Measurements from ENCODE around the gene EFHD2.
"Not testable (repeated sequence)": the region's sequence is repeated elsewhere in the genome, so short reads cannot be mapped to it uniquely, and the experiment has no call there.

The EFHD2 gene

GRCh38 chr1:15424981-15425380 lies 15.3 kb downstream of the EFHD2 start:
- Histone ChIP-seq H3K27ac (no peak overlapping the region), H3K4me3 (ENCODE audit: low read depth, low read length) (no peak overlapping the region), H3K36me3 (replicated peaks) (no peaks in the 10 kb centered on the region), H3K27me3 (replicated peaks) (no peaks in the 10 kb centered on the region)
- in situ Hi-C loops (cut with HindIII; ENCODE audit: low pct_ligation_motif_present, low sequenced_read_pairs), result no loop called here
- no peak for TF ChIP-seq CTCF (IDR thresholded peaks at IDR 0.05; ENCODE audit: low read depth, low read length, missing control alignments)
- no peak for DNase-seq

GRCh38 chr1:15425521-15425920 lies 15.8 kb downstream of the EFHD2 start:
- Histone ChIP-seq H3K27ac (no peak overlapping the region), H3K4me3 (ENCODE audit: low read depth, low read length) (no peak overlapping the region), H3K27me3 (replicated peaks) (no peaks in the 10 kb centered on the region), H3K36me3 (replicated peaks) (no peaks in the 10 kb centered on the region)
- no peak for TF ChIP-seq CTCF (IDR thresholded peaks at IDR 0.05; ENCODE audit: low read depth, low read length, missing control alignments)
- no peak for DNase-seq
- in situ Hi-C loops (cut with HindIII; ENCODE audit: low pct_ligation_motif_present, low sequenced_read_pairs), result no loop called here

- in situ Hi-C loops (cut with HindIII; ENCODE audit: low pct_ligation_motif_present, low sequenced_read_pairs), result no loop called here
- Histone ChIP-seq H3K27ac (no peak overlapping the region), H3K27me3 (replicated peaks) (no peaks in the 10 kb centered on the region), H3K36me3 (replicated peaks) (no peaks in the 10 kb centered on the region), H3K4me3 (ENCODE audit: low read depth, low read length) (no peak overlapping the region)
- no peak for DNase-seq
- no peak for TF ChIP-seq CTCF (IDR thresholded peaks at IDR 0.05; ENCODE audit: low read depth, low read length, missing control alignments)
Observed at GRCh38 chr1:15425958-15426357, 16.3 kb downstream of the EFHD2 start.

- H3K27ac ChIP-seq, result no peak overlapping the region
- no peak for DNase-seq
- in situ Hi-C loops (cut with HindIII; ENCODE audit: low pct_ligation_motif_present, low sequenced_read_pairs), result no loop called here
- H3K27me3 ChIP-seq (replicated peaks), result no peaks in the 10 kb centered on the region
- TF ChIP-seq CTCF (IDR thresholded peaks at IDR 0.05; ENCODE audit: low read depth, low read length, missing control alignments), result peak; percentile 3
- no peak overlapping the region for H3K4me3 ChIP-seq (ENCODE audit: low read depth, low read length)
- H3K36me3 ChIP-seq (replicated peaks), result no peaks in the 10 kb centered on the region
Observed at GRCh38 chr1:15426492-15427279, 17.0 kb downstream of the EFHD2 start.

- Histone ChIP-seq H3K27ac (no peak overlapping the region), H3K36me3 (replicated peaks) (no peaks in the 10 kb centered on the region), H3K27me3 (replicated peaks) (no peaks in the 10 kb centered on the region), H3K4me3 (ENCODE audit: low read depth, low read length) (no peak overlapping the region)
- in situ Hi-C loops (cut with HindIII; ENCODE audit: low pct_ligation_motif_present, low sequenced_read_pairs), result no loop called here
- no peak for TF ChIP-seq CTCF (IDR thresholded peaks at IDR 0.05; ENCODE audit: low read depth, low read length, missing control alignments)
- DNase-seq, result no peak
Observed at GRCh38 chr1:15427280-15427666, 17.6 kb downstream of the EFHD2 start.

- H3K27me3 ChIP-seq (replicated peaks); in situ Hi-C loops (cut with HindIII; ENCODE audit: low pct_ligation_motif_present, low sequenced_read_pairs); DNase-seq; H3K36me3 ChIP-seq (replicated peaks); H3K4me3 ChIP-seq (ENCODE audit: low read depth, low read length); H3K27ac ChIP-seq: not testable (repeated sequence)
Observed at GRCh38 chr1:15428252-15428651, 18.6 kb downstream of the EFHD2 start.

Data from brain microvascular endothelial cell (primary cell).